HepG2 (cell line): Measurements from ENCODE around the gene ZFAND2B. TPM values are rescaled to one million over a fixed set of nuclear protein-coding genes. Genes with fewer than 3 reads are reported as not detected.

Source experiments
- AGO2 ChIP-seq: fragments of 200-400 bp; formaldehyde crosslinking; optimal IDR thresholded peaks from 2 replicates; pipeline ENCODE3; 2017; ENCODE audit warnings: mild to moderate bottlenecking, low read depth, low read length, moderate library complexity
- ARHGAP35 ChIP-seq: sonication (generic); formaldehyde crosslinking; IDR thresholded peaks from 2 replicates; pipeline ENCODE4 v1.9.0; 2022; ENCODE audit warnings: mild to moderate bottlenecking, inconsistent platforms, moderate library complexity, missing genetic modification reagents, borderline replicate concordance
- HNRNPL ChIP-seq: fragments of 200-400 bp; formaldehyde crosslinking; IDR thresholded peaks from 2 replicates; pipeline ENCODE4 v1.6.1; 2017; ENCODE audit warnings: mild to moderate bottlenecking, low read depth, low read length
- KAT8 ChIP-seq: IDR thresholded peaks from 2 replicates; pipeline ENCODE4 v1.6.1; 2016; ENCODE audit warnings: missing genetic modification reagents, missing compliant biosample characterization
- MXD4 ChIP-seq: IDR thresholded peaks from 2 replicates; pipeline ENCODE4 v1.6.1; 2016; ENCODE audit warnings: mild to moderate bottlenecking, missing biosample characterization, missing genetic modification reagents
- MYNN ChIP-seq: sonication (generic); formaldehyde crosslinking; IDR thresholded peaks from 2 replicates; pipeline ENCODE4 v1.4.0; 2020; ENCODE audit warnings: mild to moderate bottlenecking, low read depth, missing genetic modification reagents
- NFE2L2 ChIP-seq: fragments of 150-350 bp; IDR thresholded peaks from 2 replicates; pipeline ENCODE4 v1.6.1; 2014; ENCODE audit warnings: low read length
- NFIB ChIP-seq: sonication (generic); formaldehyde crosslinking; IDR thresholded peaks from 2 replicates; pipeline ENCODE4 v1.9.0; 2021; ENCODE audit warnings: missing genetic modification reagents, mild to moderate bottlenecking, borderline replicate concordance
- NONO ChIP-seq, 2 experiments: fragments of 450-650 bp in 1 of 2; sonication (generic) in 1 of 2; formaldehyde crosslinking in 1 of 2; IDR thresholded peaks in 1 of 2; conservative IDR thresholded peaks in 1 of 2; 2 replicates each; pipeline versions ENCODE4 v1.6.1 to v1.8.0; 2017 to 2022; ENCODE audit warnings: mild to moderate bottlenecking in 1 of 2, missing genetic modification reagents in 1 of 2, moderate library complexity in 1 of 2
- RBFOX2 ChIP-seq: fragments of 200-400 bp; formaldehyde crosslinking; IDR thresholded peaks from 2 replicates; pipeline ENCODE4 v1.6.1; 2017; ENCODE audit warnings: low read depth, mild to moderate bottlenecking, low read length
- RBM39 ChIP-seq: fragments of 200-400 bp; formaldehyde crosslinking; IDR thresholded peaks from one replicate; pipeline ENCODE4 v1.6.1; 2018; ENCODE audit warnings: antibody characterized with exemption, mild to moderate bottlenecking, low read depth, low read length; ENCODE audit not compliant: poor library complexity, severe bottlenecking
- SALL1 ChIP-seq: sonication (generic); formaldehyde crosslinking; IDR thresholded peaks from 2 replicates; pipeline ENCODE4 v1.8.0; 2022; ENCODE audit warnings: mild to moderate bottlenecking, missing genetic modification reagents
- SIX4 ChIP-seq: sonication (generic); formaldehyde crosslinking; IDR thresholded peaks from 2 replicates; pipeline ENCODE4 v1.4.0; 2020; ENCODE audit warnings: missing genetic modification reagents
- ZBTB7B ChIP-seq: sonication (generic); formaldehyde crosslinking; IDR thresholded peaks from 2 replicates; pipeline ENCODE4 v1.4.0; 2020; ENCODE audit warnings: missing genetic modification reagents
- ZNF251 ChIP-seq: sonication (generic); formaldehyde crosslinking; IDR thresholded peaks from 2 replicates; pipeline ENCODE4 v1.9.0; 2021; ENCODE audit warnings: mild to moderate bottlenecking, missing genetic modification reagents
- ZNF337 ChIP-seq: sonication (generic); formaldehyde crosslinking; IDR thresholded peaks from 2 replicates; pipeline ENCODE4 v1.5.1; 2020; ENCODE audit warnings: missing genetic modification reagents, low read depth, mild to moderate bottlenecking, borderline replicate concordance
- ZNF570 ChIP-seq: sonication (generic); formaldehyde crosslinking; IDR thresholded peaks from 2 replicates; pipeline ENCODE4 v1.4.0; 2020; ENCODE audit warnings: mild to moderate bottlenecking, missing genetic modification reagents, borderline replicate concordance
- ZNF878 ChIP-seq: sonication (generic); formaldehyde crosslinking; IDR thresholded peaks from 2 replicates; pipeline ENCODE4 v1.8.1; 2023; ENCODE audit warnings: mild to moderate bottlenecking, missing genetic modification reagents, moderate library complexity
- ZNF891 ChIP-seq: sonication (generic); formaldehyde crosslinking; IDR thresholded peaks from 2 replicates; pipeline ENCODE4 v1.5.0; 2020; ENCODE audit warnings: mild to moderate bottlenecking, missing genetic modification reagents
- polyA plus RNA-seq, 8 experiments: library from polyadenylated mRNA; depleted of rRNA in 3 of 8; stranded (reverse) in 7 of 8; unstranded in 1 of 8; fragments of >200 nt; fragmentation: Illumina TruSeq in 4 of 8; extraction: Trizol in 4 of 8; gene quantifications; 2 replicates each; pipeline versions ENCODE4 v1.2.1 to v1.2.3, GENCODE V29; 2011 to 2016; ENCODE audit warnings: low read depth in 4 of 8, missing spikeins in 1 of 8, mixed read lengths in 1 of 8; ENCODE audit not compliant: insufficient read depth in 1 of 8
- total RNA-seq, 5 experiments: library from RNA; depleted of rRNA; stranded (reverse); fragments of >200 nt; fragmentation: Illumina TruSeq; extraction: Trizol; gene quantifications; 2 replicates each; pipeline ENCODE4 v1.2.3, GENCODE V29; 2016; ENCODE audit warnings: low read depth in 1 of 5
- TF ChIP-seq, protein P1 (sequence below): sonication (generic); formaldehyde crosslinking; IDR thresholded peaks from 2 replicates; pipeline ENCODE4 v1.5.0; 2020; ENCODE audit warnings: mild to moderate bottlenecking, low read depth, missing genetic modification reagents, borderline replicate concordance
- TF ChIP-seq, protein P2 (sequence below): sonication (generic); formaldehyde crosslinking; IDR thresholded peaks from 2 replicates; pipeline ENCODE4 v1.8.0; 2022; ENCODE audit warnings: missing genetic modification reagents, mild to moderate bottlenecking, borderline replicate concordance
- TF ChIP-seq, protein P3 (sequence below): sonication (generic); formaldehyde crosslinking; IDR thresholded peaks from 2 replicates; pipeline ENCODE4 v1.5.0; 2020; ENCODE audit warnings: mild to moderate bottlenecking, missing genetic modification reagents
- TF ChIP-seq, protein P4 (sequence below): sonication (generic); formaldehyde crosslinking; IDR thresholded peaks from 2 replicates; pipeline ENCODE4 v1.8.0; 2022; ENCODE audit warnings: mild to moderate bottlenecking, missing genetic modification reagents, moderate library complexity
- TF ChIP-seq, protein P5 (sequence below): sonication (generic); formaldehyde crosslinking; IDR thresholded peaks from 2 replicates; pipeline ENCODE4 v1.4.0; 2020; ENCODE audit warnings: low read depth, mild to moderate bottlenecking, missing genetic modification reagents

Gene ZFAND2B
- total and polyA plus RNA-seq, 2 of the 13 experiments (the other 11 are each of a cell fraction or from before 2014, with no cell fraction given) = 53.3 to 115 TPM

DNA sequence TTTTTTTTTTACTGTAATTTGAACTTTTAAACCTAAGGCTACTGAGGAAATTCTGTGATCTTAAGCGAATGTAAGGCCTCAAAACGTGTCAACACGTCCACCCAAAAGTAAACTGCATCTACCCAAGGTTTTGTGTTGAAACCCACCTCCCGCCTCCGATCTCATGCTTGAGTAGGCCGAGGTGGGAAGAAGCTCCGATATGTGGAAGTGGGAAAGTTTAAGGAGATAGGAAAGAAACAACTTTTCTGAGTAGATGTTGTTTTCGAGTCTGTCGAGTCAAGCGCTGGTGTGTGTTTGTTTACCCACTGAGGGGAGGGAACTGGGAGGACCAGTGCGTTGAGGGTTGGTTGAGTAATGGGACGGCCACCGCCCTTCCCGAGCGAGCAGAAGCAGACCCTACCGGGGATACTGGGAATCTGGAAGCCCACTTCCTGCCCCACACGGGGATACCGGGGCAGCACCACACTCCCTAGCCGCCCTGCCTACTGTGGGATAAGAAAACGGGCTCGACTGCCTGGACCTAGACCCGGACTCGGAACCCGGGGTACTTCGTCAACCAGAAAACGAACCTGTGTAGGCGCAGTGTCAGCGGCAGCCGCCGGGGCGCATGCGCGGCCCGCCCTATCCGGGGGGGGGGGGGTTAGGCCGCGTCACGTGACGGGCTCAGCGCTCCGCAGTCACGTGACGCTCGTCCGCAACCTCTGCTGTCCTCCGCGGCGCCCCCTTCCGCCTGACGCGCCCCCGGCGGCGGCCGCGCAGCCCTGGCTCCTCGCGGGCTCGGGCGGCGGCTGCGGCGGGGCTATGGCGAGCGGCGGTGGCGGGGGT lies 28.8 kb upstream of the ZFAND2B start, which contains the start of gene RETREG2 (continued):
- no peak; the same call in 1 of the 2 replicates for TF ChIP-seq ARHGAP35 (CRISPR knock-in tag)
- TF ChIP-seq NONO (IDR thresholded peaks at IDR 0.05) = no peak
- peak; percentile 63 for TF ChIP-seq NONO (CRISPR knock-in tag; conservative IDR thresholded peaks at IDR 0.05)
- TF ChIP-seq, protein P1, sequence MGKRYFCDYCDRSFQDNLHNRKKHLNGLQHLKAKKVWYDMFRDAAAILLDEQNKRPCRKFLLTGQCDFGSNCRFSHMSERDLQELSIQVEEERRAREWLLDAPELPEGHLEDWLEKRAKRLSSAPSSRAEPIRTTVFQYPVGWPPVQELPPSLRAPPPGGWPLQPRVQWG (CRISPR knock-in tag) = no peak
- peak; percentile 75 for TF ChIP-seq HNRNPL
- peak; percentile 99 for TF ChIP-seq RBFOX2
- peak; percentile 89 for TF ChIP-seq AGO2
- peak; percentile 83 for TF ChIP-seq RBM39
- peak; percentile 83; the same call in 1 of the 2 replicates for TF ChIP-seq KAT8 (CRISPR knock-in tag)
- no peak for TF ChIP-seq ZBTB7B (CRISPR knock-in tag)
- peak; percentile 89 for TF ChIP-seq ZNF878
- peak; percentile 93 for TF ChIP-seq SALL1
- TF ChIP-seq, protein P2, sequence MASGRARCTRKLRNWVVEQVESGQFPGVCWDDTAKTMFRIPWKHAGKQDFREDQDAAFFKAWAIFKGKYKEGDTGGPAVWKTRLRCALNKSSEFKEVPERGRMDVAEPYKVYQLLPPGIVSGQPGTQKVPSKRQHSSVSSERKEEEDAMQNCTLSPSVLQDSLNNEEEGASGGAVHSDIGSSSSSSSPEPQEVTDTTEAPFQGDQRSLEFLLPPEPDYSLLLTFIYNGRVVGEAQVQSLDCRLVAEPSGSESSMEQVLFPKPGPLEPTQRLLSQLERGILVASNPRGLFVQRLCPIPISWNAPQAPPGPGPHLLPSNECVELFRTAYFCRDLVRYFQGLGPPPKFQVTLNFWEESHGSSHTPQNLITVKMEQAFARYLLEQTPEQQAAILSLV = peak; percentile 79; the same call in 1 of the 2 replicates
- TF ChIP-seq ZNF891 (CRISPR knock-in tag) = peak; percentile 77; the same call in 1 of the 2 replicates
- TF ChIP-seq NFIB (CRISPR knock-in tag) = no peak
- no peak for TF ChIP-seq MXD4
- TF ChIP-seq, protein P3, sequence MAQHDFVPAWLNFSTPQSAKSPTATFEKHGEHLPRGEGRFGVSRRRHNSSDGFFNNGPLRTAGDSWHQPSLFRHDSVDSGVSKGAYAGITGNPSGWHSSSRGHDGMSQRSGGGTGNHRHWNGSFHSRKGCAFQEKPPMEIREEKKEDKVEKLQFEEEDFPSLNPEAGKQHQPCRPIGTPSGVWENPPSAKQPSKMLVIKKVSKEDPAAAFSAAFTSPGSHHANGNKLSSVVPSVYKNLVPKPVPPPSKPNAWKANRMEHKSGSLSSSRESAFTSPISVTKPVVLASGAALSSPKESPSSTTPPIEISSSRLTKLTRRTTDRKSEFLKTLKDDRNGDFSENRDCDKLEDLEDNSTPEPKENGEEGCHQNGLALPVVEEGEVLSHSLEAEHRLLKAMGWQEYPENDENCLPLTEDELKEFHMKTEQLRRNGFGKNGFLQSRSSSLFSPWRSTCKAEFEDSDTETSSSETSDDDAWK = no peak
- peak; percentile 88; the same call in 1 of the 2 replicates for TF ChIP-seq ZNF570
- no peak for TF ChIP-seq ZNF251 (CRISPR knock-in tag)
- TF ChIP-seq, protein P4, sequence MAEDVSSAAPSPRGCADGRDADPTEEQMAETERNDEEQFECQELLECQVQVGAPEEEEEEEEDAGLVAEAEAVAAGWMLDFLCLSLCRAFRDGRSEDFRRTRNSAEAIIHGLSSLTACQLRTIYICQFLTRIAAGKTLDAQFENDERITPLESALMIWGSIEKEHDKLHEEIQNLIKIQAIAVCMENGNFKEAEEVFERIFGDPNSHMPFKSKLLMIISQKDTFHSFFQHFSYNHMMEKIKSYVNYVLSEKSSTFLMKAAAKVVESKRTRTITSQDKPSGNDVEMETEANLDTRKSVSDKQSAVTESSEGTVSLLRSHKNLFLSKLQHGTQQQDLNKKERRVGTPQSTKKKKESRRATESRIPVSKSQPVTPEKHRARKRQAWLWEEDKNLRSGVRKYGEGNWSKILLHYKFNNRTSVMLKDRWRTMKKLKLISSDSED (CRISPR knock-in tag) = 0 out of 2 replicates have a peak, but pooled peaks have one; percentile 29
- no peak for TF ChIP-seq MYNN (CRISPR knock-in tag)
- TF ChIP-seq ZNF337 (CRISPR knock-in tag) = no peak
- TF ChIP-seq NFE2L2 = no peak
- TF ChIP-seq SIX4 = no peak
- TF ChIP-seq, protein P5, sequence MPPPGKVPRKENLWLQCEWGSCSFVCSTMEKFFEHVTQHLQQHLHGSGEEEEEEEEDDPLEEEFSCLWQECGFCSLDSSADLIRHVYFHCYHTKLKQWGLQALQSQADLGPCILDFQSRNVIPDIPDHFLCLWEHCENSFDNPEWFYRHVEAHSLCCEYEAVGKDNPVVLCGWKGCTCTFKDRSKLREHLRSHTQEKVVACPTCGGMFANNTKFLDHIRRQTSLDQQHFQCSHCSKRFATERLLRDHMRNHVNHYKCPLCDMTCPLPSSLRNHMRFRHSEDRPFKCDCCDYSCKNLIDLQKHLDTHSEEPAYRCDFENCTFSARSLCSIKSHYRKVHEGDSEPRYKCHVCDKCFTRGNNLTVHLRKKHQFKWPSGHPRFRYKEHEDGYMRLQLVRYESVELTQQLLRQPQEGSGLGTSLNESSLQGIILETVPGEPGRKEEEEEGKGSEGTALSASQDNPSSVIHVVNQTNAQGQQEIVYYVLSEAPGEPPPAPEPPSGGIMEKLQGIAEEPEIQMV = peak; percentile 84; the same call in 1 of the 2 replicates
